Measurements from ENCODE around the gene IRX4. TPM values are rescaled to one million over a fixed set of nuclear protein-coding genes. Genes with fewer than 3 reads are reported as not detected.

The IRX4 gene
- total and polyA plus RNA-seq, 2 experiments from 2014 or later, result 0.82 to 1.7 TPM

DNA sequence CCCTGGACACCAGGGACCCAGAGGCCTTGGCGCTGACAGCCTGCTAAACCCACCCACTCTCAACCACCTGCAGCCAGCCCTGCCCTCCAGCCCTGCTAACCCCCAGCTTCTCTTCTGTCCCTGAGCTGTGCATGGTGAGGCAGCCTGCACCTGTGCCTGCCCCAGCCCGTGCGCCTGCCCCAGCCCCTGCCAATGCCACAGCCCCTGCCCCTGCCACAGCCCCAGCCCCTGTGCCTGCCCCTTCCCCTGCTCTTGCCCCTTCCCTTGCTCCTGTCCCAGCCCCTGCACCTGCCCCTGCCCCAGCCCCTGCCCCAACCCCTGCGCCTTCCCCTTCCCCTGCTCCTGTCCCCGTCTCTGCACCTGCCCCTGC, 43.3 kb upstream of the IRX4 start:
- no peaks in the 10 kb centered on the region for H3K9me3 Mint-ChIP-seq
- Histone ChIP-seq H3K4me1 (ENCODE audit: insufficient read depth) (peaks cover 15% of the 10 kb centered on the region; the same call in 1 of the 2 replicates), H3K36me3 (ENCODE audit: insufficient read depth) (no peaks in the 10 kb centered on the region), H3K27ac (ENCODE audit: low read depth) (no peak overlapping the region), H3K4me2 (no peak overlapping the region), H4K20me1 (replicated peaks; ENCODE audit: insufficient read depth) (no peaks in the 10 kb centered on the region), H3F3A (replicated peaks; ENCODE audit: low read depth) (peaks cover 20% of the 10 kb centered on the region), H3K9me2 (ENCODE audit: insufficient read depth) (no peaks in the 10 kb centered on the region), H3K27me3 (ENCODE audit: insufficient read depth) (peaks cover 8% of the 10 kb centered on the region), H3K79me2 (replicated peaks; ENCODE audit: insufficient read depth) (no peaks in the 10 kb centered on the region), H2AFZ (no peak overlapping the region), H3K4me3 (no peak overlapping the region)
- H3K4me1 Mint-ChIP-seq, result peaks cover 6% of the 10 kb centered on the region
- no peak overlapping the region for H3K27ac Mint-ChIP-seq
- no peak overlapping the region for H3K4me3 Mint-ChIP-seq
- TF ChIP-seq, protein P1, sequence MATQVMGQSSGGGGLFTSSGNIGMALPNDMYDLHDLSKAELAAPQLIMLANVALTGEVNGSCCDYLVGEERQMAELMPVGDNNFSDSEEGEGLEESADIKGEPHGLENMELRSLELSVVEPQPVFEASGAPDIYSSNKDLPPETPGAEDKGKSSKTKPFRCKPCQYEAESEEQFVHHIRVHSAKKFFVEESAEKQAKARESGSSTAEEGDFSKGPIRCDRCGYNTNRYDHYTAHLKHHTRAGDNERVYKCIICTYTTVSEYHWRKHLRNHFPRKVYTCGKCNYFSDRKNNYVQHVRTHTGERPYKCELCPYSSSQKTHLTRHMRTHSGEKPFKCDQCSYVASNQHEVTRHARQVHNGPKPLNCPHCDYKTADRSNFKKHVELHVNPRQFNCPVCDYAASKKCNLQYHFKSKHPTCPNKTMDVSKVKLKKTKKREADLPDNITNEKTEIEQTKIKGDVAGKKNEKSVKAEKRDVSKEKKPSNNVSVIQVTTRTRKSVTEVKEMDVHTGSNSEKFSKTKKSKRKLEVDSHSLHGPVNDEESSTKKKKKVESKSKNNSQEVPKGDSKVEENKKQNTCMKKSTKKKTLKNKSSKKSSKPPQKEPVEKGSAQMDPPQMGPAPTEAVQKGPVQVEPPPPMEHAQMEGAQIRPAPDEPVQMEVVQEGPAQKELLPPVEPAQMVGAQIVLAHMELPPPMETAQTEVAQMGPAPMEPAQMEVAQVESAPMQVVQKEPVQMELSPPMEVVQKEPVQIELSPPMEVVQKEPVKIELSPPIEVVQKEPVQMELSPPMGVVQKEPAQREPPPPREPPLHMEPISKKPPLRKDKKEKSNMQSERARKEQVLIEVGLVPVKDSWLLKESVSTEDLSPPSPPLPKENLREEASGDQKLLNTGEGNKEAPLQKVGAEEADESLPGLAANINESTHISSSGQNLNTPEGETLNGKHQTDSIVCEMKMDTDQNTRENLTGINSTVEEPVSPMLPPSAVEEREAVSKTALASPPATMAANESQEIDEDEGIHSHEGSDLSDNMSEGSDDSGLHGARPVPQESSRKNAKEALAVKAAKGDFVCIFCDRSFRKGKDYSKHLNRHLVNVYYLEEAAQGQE (IDR thresholded peaks at IDR 0.05; ENCODE audit: unreplicated experiment), result no peak
- TF ChIP-seq POLR2AphosphoS5 (IDR thresholded peaks at IDR 0.05; ENCODE audit: low read depth), result no peak
- TF ChIP-seq EZH2phosphoT487 (IDR thresholded peaks at IDR 0.05; ENCODE audit: unreplicated experiment), result no peak
- TF ChIP-seq STAT1 (IDR thresholded peaks at IDR 0.05; ENCODE audit: unreplicated experiment), result no peak
- TF ChIP-seq CTCF (conservative IDR thresholded peaks at IDR 0.05; ENCODE audit: low read depth in 2 of 2), result no peak
- no peak for TF ChIP-seq CREB1 (CRISPR knock-in tag; IDR thresholded peaks at IDR 0.05; ENCODE audit: low read depth)
- no peak for TF ChIP-seq ZNF331 (CRISPR knock-in tag; IDR thresholded peaks at IDR 0.05; ENCODE audit: low read depth)
- no peak for TF ChIP-seq ZNF114 (CRISPR knock-in tag; IDR thresholded peaks at IDR 0.05)
- TF ChIP-seq EZH2 (IDR thresholded peaks at IDR 0.05; ENCODE audit: low read depth, unreplicated experiment), result no peak
- TF ChIP-seq, protein P2, sequence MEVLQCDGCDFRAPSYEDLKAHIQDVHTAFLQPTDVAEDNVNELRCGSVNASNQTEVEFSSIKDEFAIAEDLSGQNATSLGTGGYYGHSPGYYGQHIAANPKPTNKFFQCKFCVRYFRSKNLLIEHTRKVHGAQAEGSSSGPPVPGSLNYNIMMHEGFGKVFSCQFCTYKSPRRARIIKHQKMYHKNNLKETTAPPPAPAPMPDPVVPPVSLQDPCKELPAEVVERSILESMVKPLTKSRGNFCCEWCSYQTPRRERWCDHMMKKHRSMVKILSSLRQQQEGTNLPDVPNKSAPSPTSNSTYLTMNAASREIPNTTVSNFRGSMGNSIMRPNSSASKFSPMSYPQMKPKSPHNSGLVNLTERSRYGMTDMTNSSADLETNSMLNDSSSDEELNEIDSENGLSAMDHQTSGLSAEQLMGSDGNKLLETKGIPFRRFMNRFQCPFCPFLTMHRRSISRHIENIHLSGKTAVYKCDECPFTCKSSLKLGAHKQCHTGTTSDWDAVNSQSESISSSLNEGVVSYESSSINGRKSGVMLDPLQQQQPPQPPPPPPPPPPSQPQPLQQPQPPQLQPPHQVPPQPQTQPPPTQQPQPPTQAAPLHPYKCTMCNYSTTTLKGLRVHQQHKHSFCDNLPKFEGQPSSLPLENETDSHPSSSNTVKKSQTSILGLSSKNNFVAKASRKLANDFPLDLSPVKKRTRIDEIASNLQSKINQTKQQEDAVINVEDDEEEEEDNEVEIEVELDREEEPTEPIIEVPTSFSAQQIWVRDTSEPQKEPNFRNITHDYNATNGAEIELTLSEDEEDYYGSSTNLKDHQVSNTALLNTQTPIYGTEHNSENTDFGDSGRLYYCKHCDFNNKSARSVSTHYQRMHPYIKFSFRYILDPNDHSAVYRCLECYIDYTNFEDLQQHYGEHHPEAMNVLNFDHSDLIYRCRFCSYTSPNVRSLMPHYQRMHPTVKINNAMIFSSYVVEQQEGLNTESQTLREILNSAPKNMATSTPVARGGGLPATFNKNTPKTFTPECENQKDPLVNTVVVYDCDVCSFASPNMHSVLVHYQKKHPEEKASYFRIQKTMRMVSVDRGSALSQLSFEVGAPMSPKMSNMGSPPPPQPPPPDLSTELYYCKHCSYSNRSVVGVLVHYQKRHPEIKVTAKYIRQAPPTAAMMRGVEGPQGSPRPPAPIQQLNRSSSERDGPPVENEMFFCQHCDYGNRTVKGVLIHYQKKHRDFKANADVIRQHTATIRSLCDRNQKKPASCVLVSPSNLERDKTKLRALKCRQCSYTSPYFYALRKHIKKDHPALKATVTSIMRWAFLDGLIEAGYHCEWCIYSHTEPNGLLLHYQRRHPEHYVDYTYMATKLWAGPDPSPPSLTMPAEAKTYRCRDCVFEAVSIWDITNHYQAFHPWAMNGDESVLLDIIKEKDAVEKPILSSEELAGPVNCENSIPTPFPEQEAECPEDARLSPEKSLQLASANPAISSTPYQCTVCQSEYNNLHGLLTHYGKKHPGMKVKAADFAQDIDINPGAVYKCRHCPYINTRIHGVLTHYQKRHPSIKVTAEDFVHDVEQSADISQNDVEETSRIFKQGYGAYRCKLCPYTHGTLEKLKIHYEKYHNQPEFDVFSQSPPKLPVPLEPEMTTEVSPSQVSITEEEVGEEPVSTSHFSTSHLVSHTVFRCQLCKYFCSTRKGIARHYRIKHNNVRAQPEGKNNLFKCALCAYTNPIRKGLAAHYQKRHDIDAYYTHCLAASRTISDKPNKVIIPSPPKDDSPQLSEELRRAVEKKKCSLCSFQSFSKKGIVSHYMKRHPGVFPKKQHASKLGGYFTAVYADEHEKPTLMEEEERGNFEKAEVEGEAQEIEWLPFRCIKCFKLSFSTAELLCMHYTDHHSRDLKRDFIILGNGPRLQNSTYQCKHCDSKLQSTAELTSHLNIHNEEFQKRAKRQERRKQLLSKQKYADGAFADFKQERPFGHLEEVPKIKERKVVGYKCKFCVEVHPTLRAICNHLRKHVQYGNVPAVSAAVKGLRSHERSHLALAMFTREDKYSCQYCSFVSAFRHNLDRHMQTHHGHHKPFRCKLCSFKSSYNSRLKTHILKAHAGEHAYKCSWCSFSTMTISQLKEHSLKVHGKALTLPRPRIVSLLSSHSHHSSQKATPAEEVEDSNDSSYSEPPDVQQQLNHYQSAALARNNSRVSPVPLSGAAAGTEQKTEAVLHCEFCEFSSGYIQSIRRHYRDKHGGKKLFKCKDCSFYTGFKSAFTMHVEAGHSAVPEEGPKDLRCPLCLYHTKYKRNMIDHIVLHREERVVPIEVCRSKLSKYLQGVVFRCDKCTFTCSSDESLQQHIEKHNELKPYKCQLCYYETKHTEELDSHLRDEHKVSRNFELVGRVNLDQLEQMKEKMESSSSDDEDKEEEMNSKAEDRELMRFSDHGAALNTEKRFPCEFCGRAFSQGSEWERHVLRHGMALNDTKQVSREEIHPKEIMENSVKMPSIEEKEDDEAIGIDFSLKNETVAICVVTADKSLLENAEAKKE (CRISPR knock-in tag; IDR thresholded peaks at IDR 0.05), result no peak
- TF ChIP-seq NANOG (IDR thresholded peaks at IDR 0.05; ENCODE audit: borderline replicate concordance), result no peak
- TF ChIP-seq JUNB (IDR thresholded peaks at IDR 0.05; ENCODE audit: unreplicated experiment), result no peak
- TF ChIP-seq, protein P3, sequence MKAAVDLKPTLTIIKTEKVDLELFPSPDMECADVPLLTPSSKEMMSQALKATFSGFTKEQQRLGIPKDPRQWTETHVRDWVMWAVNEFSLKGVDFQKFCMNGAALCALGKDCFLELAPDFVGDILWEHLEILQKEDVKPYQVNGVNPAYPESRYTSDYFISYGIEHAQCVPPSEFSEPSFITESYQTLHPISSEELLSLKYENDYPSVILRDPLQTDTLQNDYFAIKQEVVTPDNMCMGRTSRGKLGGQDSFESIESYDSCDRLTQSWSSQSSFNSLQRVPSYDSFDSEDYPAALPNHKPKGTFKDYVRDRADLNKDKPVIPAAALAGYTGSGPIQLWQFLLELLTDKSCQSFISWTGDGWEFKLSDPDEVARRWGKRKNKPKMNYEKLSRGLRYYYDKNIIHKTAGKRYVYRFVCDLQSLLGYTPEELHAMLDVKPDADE (IDR thresholded peaks at IDR 0.05), result no peak
- ATAC-seq (no peak), DNase-seq (ENCODE audit: low spot score) (no peak)
- H3K36me3 Mint-ChIP-seq (ENCODE audit: low read depth), result no peaks in the 10 kb centered on the region
- H3K27me3 Mint-ChIP-seq (ENCODE audit: insufficient read depth, low read depth, poor library complexity), result peaks cover 2% of the 10 kb centered on the region

All from GM23338 (cell line).